Measurements from ENCODE around the gene SLC12A7.

DNA sequence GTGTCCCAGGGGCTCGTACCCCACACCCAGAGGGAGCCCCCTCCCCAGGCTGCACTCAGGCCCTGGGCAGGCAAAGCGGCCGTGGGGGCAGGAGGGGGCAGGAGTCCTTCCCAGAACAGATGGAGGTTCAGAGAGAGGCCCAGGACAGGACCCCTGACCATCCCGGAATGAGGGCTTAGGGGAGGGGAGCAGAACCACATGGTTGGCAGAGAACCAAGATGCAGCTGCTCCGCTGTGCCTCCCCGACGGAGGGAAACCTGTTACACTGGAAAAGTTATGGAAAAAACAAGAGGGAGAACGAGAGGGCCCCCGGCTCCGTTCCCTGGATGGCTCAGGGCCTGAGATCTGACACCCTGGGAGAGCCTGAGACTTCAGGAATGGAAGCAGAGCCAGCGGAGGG is 22.7 kb downstream of the SLC12A7 start:
- TF ChIP-seq EZH2 (IDR thresholded peaks at IDR 0.05) (no peak), POLR2AphosphoS5 (IDR thresholded peaks at IDR 0.05; ENCODE audit: borderline replicate concordance, low read depth, low read length) (no peak)

All from SK-N-MC (cell line).